ENCODE data around the gene CCDC102A.

Gene CCDC102A

GRCh38 chr16:57535680-57536305 lies 578 bp downstream of the CCDC102A start:
- DNase-seq (ENCODE audit: low read depth): peak; percentile 81

DNA sequence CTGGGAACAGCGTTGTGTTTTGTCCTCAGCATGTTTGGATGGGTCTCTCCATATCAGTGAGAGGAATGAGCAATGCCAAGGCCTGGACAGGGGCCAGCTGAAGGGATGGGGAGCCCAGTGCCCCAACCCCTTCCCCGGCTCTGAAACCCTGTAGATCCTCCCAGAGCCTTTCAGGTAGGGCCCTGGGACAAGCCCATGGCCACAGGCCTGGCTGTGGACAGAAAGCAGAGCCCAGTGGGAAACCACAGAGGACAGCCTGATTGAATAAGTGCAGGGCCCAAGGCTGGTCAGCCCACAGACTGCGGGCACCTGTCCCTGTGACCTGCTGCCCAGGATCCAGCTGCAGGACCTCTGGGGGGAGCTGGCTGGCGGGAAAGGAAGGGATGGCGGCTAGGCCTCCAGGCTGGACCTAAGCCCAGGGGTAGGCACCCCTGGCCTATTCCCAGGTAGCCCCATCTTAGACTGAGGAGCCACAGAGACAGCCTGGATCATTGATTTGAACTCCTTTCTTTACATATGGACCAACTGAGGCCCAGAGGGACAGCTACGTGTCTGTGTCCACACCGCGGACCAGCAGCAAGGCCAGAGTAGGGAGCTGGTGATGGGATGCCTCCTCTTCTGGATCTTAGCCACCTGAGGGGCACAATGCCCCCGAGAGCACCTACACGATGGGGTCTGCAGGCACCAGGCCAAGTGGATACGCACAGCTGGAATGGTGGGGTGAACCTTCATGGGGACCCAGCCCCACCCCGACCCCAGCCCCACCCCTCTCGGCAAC lies 1.3 kb downstream of the CCDC102A start:
- no peak for DNase-seq (ENCODE audit: low read depth)

DNA sequence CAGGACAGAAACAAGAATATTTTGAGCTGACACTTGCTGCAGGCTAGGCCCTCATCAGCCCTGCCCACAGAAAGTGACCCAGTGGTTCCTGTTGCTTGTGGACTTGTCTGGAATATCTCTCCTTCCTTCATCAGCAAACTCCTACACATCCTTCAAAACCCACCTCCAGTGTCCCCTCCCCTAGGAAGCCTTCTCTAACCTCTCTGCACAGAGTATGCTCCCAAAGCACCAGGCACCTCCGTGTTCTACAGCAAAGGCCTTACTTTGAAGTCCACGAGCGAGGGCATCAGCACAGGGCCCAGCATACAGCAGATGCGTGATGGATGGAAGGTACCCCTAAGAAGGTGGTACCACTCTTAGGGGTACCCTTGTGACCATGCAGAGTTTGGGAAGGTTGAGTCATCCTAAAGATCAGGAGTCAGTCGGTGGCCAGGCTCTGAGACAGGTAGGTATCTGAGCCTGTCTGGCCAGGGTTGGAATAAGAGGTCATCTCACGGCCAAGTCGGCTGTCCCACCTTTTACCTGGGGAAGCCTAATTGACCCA lies 2.0 kb downstream of the CCDC102A start:
- DNase-seq (ENCODE audit: low read depth): no peak

- no peak for DNase-seq (ENCODE audit: low read depth)
These were observed 2.7 kb downstream of the CCDC102A start for GRCh38 chr16:57533431-57534336.

DNA sequence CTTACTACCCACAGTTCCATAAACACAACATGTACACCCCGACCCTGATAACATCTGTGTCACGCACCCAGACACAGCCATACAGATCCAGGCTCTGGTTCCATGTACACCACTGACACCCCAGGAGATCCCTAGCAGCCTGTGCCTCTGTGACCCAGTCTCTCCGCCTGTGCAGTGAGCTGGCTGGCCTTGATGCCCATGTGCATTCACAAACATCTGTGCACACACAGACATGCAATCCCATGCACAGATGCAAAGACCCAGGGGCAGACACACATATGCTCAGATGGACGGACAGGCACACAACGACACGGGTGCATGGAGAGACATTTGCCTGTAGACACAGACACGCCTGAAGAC lies 4.1 kb downstream of the CCDC102A start:
- DNase-seq (ENCODE audit: low read depth): no peak

DNA sequence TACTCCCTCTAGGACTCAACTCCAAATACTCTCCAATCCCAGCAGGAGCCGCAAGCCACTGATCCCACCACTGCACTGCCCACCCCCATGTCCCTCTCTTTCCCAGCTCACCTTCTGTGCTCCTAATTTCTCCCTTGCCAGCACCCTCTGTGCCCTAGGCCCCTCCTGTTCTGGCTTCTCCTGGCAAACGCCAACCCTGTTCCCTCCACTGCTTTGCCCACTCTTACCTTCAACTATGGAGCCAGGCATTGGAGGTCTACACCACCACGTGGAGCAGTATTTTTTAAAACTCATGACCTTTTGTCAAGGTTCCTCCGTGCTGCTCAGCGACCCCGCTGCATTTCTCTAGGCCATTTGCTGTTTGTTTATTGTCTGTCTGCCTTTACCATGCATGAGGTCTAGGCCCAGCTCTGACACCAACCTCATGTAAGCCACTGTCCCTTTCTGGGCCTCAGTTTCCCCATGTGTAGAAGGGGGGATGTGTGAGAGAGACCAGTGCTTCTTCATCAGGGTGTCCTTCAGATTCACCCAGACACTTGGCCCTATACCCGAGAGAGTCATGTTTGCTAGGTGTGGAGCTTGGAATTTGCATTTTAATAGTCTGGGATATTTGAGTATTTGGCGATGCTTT lies 4.6 kb downstream of the CCDC102A start:
- no peak for DNase-seq (ENCODE audit: low read depth)

DNA sequence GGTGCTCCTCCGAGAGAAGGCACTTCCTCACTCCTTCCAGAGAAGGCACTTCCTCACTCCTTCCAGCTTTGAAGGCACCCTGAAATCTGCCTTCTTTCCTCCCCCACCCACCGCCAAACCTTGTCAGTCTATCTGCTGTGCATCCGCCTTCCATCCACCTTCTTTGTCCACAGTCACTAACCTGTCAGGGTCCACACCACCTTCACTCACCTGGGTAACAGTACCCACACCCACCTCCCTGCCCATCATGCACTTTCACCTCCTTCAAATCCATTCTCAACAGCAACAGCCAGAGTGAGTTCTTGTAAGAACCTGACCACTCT lies 5.2 kb downstream of the CCDC102A start:
- no peak for DNase-seq (ENCODE audit: low read depth)

DNA sequence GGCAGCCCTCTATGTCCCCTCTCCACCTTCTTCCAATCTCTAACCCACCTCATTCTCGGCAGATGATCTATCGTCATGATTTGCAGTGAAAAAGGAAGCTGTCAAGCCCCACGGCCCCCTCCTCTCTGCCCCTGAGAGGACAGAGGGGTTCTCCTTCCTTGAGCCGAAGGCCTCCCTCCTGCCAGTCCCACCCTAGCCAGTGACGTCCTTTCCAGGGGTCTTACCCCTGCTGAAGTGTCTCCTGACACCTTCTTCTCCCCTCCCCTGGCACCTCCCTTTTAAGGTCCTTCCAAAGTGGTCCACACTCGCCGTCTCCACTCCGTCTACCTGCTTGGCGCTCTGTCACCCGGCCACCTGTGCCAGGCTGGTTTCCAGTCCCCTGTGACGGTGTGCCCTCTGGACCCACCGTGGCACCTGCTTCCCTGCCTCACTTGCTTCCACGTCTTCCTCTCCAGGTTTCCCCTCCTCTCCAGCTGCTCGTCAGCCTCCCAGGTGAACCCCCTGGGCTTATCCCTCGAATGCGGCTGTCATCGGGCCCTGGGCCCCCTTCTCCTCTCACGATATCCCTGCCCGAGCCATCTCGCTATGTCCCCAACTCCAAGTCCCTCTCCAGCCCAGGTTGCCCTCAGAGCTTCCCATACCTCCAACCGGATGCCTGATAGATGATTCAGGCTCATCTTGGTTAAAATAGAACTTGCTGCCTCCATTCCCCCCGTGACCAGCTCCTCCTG lies 5.7 kb downstream of the CCDC102A start:
- DNase-seq (ENCODE audit: low read depth): no peak

- peak; percentile 41 for DNase-seq (ENCODE audit: low read depth)
These were observed 6.3 kb downstream of the CCDC102A start for GRCh38 chr16:57530104-57530521.

DNA sequence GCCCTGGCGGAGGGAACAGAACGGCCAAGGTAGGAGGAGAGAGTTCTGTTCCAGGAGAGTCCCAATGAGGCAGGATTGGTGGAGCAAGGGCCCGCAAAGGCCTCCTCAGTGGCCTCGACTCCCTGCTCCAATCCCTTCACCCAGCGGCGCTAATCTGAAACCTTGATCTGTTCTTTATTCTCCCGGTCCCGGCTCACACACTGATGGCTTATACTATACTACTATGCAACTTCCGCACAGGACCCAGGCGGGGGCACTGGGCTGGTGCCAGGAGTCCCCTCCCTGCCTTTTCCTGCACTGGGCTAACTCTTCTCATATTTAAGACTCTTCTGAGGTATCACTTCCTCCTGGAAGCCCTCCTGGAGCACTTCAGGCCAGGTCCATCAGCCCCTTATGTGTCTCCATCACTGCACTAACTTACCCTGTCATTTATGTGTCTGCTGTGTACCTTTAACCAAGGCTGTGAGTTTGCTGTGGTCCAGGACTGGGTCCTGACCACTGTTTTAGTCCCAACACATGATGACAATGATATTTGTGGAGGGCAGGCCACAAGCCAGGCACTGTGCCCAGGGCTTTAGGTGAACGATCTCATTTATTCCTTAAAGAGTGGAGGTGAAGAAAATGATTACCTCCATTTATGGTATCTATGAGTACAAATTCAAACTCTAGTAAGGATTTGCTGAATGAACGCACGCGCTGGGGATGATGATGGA lies 6.8 kb downstream of the CCDC102A start:
- DNase-seq (ENCODE audit: low read depth): no peak

- DNase-seq (ENCODE audit: low read depth): no peak
These were observed 7.6 kb downstream of the CCDC102A start for GRCh38 chr16:57528499-57529390.

- no peak for DNase-seq (ENCODE audit: low read depth)
These were observed 8.6 kb downstream of the CCDC102A start for GRCh38 chr16:57527610-57528360.

- DNase-seq (ENCODE audit: low read depth): no peak
These were observed 9.3 kb downstream of the CCDC102A start for GRCh38 chr16:57527027-57527426.

- no peak for DNase-seq (ENCODE audit: low read depth)
These were observed 9.9 kb downstream of the CCDC102A start for GRCh38 chr16:57526498-57526897.

DNA sequence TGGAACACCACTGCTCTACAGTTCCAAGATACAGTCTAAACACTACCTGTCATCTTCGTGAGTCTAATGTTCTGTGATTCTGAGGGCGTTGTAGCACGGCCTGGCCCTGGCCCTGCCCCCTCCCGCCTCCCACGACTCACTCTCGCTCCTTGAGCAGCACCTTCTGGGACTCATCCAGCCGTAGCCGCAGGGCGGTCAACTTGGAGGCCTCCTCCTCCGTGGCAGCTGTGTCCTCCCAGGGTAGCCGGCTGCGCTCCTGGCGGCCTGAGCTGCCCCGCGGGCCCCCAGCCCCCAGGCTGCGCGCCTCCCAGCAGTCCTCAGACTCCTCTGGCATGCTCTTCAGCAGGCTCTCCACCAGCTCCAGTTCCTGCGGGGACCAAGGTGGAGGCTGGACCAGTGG lies 10.6 kb downstream of the CCDC102A start:
- DNase-seq (ENCODE audit: low read depth): no peak

DNA sequence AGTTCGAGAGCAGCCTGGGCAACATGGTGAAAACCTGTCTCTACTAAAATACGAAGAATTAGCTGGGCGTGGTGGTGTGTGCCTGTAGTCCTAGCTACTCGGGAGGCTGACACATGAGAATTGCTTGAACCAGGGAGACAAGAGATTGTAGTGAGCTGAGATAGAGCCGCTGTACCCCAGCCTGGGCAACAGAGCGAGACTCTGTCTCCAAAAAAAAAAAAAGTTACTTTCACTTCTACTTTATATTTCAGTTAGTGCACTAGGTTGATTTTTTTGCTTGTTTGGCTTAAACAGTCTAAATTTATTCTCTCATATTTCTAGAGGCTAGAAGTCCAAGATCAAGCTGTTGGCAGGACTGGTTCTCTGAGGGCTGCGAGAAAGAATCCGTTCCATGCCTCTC lies 13.4 kb downstream of the CCDC102A start:
- no peak for DNase-seq (ENCODE audit: low read depth)

- DNase-seq (ENCODE audit: low read depth): peak; percentile 70
These were observed 16.5 kb downstream of the CCDC102A start for GRCh38 chr16:57519796-57520360.

DNA sequence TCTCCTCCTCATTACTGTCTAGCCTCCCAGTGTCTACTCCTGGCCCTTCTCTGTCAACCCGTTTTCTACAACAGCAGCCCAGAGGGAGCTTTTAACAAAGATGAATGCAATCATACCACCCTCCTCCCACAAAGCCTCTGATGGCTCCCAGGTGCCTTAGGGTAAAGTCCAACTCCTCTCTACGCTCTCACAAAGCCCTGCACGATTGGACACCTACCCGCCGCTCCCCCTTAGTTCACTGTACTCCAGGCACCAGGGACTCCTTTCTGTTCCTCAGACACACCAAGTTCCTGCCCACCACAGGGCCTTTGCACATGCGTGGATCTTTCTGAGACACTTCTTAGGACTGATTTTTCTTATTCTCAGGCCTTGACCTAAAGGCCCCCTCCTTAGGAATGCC lies 17.4 kb downstream of the CCDC102A start:
- DNase-seq (ENCODE audit: low read depth): no peak

DNA sequence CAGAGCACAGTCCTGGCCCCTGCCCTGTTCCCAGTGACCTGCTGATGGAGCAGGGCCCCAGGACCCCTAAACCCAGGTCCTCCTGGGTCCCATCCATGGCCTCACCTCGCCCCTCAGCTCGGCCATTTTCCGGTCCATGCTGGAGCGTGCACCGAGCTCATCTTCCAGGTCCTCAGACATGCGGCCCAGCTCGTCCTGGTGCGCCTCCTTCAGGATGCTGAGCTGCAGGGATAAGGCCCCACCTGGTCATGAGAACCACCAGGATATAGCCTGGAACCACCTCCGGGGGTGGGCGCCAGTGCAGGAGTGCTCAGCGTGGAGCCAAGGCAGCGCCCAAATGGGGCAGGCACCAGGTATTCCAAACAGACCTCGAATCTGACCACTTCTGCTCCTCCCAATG lies 17.9 kb downstream of the CCDC102A start:
- DNase-seq (ENCODE audit: low read depth): no peak

All from stimulated activated CD8-positive, alpha-beta memory T cell treated with anti-CD3 and anti-CD28 coated beads, Interleukin-7, amount 100 ng/mL, for 24 hours (primary cell).